AG20443 (cell line): ENCODE data around the gene EEA1.

Experiments
- DNase-seq: peaks from one replicate; pipeline ENCODE4 v3.0.0; 2012; ENCODE audit warnings: low spot score, mixed read lengths

Gene EEA1

DNA sequence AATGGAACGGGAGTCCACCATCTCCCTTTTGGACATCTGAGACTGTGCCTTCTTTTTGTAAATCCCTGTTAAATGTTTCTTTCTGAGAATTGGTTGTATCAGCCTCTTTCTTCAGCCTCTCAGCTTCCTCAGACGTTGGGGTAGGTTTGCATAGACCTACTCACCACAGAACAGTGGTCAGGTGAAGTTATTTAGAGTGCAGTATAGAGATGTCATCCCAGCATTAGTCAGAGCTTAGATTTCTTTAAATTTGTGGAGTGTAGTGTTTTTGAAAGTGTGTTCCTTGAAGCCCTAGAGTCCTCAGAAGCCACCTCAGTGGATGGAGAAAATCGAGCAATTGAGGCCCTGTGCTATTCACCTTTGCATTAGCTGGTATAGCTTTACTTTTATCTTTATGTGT, 8.9 kb upstream of the EEA1 start:
- DNase-seq = no peak

DNA sequence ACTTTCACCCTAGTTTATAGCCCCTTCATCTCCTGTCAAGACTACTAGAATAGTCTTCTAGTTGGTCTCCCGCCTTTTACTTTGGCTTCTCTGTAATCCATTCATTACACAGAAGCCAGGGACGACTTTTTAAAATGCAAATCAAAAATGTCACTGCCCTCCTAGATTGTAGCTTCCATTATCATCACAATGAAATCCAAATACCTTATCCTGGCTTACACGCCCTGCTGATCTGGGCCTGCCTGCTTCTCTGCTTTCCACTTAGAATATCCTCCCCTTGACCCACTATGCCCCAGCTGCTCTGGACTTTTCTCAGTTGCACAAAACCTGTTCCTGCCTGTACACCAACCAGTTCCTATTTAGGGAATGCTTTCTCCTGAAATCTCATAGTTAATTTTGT, 4.5 kb upstream of the EEA1 start:
- no peak for DNase-seq

DNA sequence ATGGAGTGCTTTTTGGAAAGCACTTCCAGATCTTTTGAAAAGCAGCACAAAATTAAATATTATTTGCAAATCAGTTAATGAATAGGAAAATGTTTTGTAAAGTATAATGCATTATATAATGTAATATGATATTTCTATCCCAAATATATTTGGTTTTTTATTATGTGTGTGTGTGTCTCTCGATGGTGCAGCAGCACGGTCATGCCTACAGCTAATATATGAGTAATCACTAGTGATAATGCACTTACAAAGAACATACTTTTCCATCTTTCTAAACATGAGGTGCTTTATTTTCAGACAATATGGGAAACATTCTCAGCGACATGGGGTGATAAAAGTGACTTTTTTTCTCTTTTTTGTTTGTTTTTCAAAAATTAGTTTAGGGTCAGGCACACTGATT, 1.3 kb upstream of the EEA1 start:
- DNase-seq = no peak

DNA sequence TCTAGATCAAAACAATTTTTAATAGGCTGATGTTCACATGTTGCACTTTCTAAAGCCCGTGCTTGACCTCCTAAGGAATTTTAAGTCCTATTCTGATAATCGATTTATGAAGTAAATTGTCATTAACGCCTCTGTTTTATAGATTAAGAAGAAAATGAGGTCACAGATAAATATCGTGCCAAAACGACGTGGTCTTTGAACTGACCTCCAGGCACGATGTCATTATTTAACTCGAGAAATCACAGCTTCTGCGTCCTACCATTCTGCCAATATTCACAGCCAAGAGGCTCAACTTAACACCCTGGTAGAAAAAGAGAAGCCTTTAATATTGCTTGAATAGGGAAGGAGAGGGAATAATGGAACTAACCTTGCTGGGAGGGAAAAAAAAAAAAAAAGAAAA, 888 bp upstream of the EEA1 start:
- no peak for DNase-seq

DNA sequence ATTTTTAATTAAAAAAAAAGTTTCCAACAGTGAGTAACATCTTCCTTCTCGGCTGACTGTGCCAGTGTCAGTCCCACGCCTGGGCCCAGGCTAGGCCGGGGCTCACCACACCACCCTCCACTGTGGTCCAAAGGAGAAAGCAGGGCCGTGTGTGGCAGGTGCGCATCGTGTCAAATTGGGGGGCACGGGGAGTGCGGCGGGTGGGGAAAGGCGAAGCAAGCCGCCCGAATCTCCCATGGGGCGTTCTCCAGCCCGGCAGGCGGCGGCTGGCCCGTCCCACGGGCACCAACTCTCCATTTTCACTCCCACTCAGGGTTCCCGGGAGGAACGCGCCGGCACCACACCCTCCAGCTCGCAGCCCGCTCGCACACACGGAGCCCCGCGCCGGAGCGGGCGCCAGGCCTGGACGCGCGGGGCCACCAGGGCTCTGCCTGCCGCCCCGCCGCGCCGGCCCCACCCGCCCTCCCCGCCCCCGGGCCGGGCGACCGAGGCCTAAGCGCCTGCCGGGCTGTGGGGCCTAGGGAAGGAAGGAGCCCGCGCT, 604 bp downstream of the EEA1 start:
- DNase-seq = peak; percentile 56

DNA sequence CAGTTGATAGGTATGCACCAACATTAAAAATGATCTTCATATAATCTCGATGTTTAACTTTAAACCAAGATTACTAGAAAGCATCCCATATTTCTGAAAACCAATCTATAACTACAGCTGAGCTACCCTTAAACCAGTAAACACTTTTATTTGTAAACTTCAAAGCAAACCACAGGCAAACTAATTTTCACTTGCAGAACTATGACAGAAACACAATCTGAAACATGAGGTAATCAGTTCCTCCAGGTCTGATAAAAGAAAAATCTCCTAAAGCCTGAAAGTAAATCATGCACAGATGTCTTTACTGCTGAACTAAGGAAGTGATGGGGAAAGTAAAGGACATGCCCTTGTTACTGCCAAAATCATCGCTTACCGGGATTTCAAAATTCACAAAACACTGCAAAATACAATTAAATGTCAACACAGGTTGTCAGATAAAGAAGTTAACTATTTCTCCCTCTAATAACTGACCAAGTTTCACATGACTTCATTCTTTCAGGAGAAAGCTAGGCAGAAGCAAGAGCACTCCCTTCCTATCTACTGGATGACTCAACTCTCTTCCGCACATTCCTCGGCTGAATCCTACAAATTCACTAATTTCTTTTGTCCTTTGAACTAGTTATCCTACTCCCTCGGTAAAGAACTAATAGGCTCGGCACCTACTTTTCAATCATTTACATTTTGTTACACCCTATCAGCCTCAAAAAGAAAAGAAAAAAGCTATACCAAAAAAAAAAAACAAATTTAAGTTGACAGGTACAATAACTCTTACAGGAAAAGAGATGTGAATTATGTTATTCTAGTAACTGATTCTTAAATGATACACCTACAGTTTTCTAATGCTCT, 1.4 kb downstream of the EEA1 start:
- DNase-seq = peak; percentile 50

DNA sequence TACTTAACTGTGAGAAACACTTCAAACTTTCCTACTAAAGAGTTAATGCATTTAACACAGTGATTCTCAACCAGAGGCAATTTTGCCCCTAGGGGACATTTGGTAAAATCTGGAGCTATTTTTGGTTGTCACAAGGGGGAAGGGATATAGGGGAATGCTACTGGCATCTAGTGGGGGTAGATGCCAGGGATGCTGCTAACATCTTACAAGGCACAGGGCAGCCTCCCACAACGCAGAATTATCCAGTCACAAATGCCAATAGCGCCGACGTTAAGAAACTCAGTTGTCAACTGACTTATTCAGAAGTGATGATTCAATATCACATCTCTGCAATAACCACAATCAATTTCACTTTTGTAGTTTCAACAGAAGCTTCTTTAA, 2.0 kb downstream of the EEA1 start:
- DNase-seq = no peak

DNA sequence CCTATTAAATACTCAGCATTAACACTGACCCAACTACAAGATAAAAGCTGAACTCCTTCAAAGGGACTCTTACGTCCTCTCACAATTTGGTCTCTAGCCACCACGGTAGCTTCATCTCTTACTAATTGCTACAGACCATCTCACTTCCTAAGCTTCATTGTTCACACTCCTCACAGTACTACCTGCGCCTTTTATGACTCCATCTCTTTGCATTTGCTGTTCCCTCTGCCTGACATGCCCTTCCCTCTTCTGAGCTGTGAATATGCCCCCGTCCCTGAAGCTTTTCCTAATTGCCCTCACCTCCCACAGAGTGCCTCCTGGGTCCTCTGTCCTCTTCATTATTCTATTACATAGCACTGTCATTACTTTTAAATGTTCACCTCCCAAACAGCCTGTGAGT, 2.5 kb downstream of the EEA1 start:
- no peak for DNase-seq

DNA sequence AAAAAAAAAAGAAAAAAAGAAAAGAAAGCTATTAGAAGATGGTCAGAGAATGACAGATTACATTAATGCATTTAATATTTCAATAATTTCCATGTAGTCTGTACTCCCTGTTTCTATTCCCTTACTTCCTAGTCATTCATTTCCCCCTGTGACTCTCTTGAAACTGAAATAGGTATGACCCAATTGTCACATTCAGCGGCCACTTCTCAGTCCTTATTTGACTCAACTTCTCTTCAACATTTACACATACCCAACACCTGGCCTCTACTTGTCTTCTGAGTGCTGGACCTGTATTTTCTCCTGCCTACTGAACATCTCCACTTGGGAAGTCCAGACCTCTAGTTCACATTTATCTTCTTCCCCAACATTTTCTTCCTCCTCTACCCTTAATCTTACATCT, 7.2 kb downstream of the EEA1 start:
- no peak for DNase-seq

DNA sequence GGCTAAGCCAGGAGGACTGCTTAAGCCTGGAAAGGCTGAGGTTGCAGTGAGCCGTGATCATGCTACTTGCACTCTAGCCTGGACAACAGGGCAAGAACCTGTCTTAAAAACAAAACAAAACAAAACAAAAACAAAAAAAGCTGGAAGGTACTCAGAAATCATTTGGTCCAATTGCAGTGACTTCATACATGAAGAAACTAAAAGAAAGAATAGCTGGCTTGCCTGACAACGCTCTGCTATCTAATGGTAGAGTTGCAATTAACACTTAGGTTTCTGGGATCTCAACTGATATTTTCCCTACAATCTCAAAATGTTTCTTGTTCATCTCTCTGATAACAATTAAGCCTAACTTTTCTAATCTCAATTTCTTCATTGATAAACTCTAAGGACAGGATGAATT, 13.7 kb downstream of the EEA1 start:
- DNase-seq = no peak

DNA sequence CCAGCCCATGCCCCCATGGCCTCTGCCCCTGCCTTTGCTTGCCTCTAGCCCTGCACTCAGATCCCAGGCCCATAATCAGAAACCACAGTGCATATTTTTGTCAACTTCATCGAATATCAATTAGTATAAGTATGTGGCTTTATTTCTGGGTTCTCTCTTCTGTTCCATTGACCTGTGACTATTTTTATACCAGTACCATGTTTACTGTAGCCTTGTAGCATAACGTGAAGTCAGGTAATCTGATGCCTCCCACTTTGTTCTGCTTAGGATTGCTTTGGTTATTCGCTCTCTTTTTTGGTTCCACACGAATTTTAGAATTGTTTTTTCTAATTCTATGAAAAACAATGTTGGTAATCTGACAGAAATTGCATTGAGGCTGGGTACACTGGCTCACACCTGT, 14.9 kb downstream of the EEA1 start:
- DNase-seq = no peak

DNA sequence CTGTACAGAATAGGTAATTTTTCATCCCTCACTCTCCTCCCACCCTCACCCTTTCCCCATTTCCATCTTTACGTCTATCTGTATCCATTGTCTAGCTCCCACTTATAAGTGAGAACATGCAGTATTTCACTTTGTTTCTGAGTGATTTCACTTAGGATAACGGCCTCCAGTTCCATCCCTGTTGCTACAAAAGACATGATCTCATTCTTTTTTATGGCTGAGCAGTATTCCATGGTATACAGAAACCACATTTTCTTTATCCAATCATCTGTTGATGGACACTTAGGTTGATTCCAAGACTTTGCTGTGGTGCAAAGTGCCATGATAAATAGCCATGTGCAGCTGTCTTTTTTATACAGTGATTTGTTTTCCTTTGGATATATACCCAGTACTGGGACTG, 16.4 kb downstream of the EEA1 start:
- no peak for DNase-seq

DNA sequence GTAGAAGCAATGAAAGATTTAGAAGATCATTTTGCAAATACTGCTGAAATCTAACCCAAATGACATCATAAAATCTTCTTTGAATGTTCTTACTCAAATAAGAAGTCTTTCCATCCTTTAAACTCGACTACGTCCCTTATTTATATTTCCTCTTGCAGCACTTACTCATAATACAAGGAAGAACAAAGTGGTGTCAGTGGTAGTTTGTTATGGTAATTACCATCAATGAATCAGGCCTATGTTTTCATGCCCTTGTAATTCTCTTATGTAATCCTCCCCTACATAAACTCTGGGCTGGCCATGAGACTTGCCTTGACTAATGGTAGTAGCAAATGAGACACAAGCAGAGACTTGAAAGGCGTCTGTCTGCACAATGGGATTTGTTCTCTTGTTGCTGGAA, 17.0 kb downstream of the EEA1 start:
- no peak for DNase-seq

DNA sequence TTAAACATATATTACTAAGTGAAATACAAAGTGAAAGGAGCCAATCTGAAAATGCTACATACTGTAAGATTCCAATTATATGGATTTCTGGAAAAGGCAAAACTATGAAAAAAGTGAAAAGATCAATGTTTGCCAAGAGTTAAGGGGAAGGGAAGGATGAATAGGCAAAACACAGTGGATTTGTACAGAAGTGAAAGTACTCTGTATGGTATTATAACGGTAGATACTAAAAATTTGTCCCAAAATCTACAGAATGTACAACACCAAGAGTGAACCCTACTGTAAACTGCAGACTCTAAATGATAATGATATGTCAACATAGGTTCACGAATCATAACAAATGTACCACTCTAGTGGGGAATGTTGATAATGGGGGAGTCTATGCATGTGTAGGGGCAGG, 17.8 kb downstream of the EEA1 start:
- no peak for DNase-seq

DNA sequence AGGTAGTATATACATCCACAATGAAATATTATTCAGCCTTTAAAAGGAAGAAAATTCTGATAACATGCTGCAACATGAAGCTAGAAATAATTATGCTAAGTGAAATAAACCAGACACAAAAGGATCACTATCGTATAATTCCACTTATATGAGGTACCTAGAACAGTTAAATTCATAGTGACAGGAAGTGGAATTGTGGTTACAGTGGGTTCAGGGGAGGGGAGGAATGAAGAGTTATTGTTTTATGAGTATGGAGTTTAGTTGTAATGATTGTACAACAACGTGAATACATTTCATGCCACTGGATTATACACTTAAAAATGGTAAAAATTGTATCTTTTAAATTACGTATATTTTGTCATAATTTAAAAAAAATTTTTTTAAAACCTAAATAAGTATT, 21.0 kb downstream of the EEA1 start:
- no peak for DNase-seq

DNA sequence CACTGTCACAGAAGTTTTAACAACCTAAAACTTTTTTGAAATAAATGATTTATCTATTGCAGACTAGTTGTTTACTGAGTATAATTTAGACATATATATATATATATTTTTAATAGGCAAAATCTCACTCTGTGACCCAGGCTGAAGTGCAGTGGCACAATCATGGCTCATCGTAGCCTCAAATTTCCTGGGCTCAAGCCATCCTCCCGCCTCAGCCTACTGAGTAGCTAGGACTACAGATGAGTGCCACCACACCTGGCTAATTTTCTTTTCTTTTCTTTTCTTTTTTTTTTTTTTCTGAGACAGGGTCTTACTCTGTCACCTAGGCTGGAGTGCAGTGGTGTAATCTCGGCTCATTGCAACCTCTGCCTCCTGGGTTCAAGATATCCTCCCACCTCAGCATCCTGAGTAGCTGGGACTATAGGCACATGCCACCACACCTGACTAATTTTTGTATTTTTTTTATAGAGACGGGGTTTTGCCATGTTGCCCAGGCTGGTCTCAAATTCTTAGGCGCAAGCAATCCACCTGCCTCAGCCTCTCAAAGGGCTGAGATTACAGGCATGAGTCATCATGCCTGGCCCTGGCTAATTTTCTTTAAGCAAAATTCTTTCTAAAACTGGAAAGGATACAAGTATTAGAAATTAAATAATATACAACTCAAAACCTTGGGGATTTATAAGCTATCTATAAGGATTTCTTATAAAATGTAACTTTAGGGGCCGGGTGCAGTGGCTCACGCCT, 23.1 kb downstream of the EEA1 start:
- DNase-seq = no peak

DNA sequence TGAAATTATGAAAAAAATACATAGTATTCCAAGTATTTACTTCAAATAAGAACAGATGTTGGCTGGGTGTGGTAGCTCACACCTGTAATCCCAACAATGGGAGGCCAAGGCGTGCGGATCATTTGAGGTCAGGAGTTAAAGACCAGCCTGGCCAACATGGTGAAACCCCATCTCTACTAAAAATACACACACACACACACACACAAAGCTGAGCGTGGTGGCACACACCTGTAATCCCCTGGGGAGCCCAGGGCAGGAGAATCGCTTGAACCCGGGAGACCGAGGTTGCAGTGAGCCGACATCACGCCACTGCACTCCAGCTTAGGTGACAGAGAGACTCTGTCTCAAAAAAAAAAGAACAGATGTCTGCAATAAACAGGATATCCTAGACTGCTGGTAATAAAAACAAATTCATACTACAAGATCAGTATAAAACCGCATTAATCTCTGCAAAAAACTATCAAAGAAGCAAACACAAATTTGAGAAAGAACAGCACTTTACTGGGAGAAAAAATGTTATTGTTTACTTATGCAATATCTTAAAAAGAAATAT, 23.8 kb downstream of the EEA1 start:
- DNase-seq = no peak

DNA sequence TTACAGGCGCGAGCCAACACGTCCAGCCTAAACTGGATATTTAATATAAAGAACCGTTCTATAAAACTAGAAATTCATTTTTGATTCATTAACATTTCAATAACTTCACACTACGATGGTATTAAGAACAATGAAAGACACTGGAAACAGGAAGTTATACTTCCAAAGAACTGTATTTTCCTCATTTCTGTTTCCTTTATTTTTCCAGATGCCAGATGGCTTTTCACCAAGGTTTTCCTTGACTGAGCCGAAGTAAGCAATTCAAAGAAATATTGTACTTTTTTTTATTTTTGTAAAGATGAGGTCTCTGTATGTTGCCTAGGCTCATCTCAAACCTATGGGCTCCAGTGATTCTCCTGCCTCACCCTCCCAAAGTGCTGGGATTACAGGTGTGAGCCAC, 28.2 kb downstream of the EEA1 start:
- DNase-seq = no peak

DNA sequence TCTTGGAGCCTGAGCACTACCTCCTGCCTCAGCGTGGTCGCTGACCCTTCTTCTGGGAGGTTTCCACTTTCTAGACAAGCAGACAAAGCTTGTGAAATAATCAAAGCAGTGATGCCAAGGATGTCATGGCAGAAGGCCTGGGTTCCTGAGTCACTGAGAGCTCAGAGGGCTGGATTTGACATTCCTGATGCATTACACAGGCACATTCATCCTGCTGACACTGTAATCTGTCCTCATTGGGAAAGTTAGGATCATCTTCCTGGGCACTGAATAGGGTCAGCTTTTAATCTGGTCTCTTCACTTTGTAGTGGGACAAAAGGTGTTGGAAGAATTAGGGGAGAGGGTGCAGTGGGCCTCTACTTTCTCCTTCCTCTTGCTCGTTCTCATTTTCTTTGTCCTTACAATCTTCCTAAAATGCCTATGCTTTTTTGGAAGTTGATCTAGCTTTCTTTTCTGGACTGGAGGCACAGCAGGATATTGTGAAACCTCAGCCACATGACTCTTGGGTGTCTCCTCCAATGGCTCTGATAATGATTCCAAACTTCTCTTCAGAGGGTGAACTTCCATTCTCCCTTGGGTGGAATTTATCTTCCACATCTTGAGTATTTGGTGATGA, 29.6 kb downstream of the EEA1 start:
- peak; percentile 89 for DNase-seq

DNA sequence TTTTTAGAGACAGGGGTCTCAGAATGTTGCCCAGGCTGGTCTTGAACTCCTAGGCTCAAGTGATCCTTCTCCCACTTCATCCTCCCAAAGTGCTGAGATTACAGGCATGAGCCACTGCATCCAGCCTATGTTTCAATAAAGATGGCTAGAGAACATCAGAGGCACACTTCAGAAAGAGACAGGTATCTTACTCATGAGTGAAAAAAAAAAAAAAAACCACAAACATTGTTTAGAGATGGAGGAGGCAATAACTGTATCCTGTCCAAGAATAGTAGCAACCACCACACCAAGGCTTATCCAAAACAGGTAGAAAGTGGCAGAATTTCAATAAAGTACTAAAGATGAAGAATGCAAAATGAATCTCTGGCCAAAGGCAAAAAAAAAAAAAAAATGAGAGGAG, 30.3 kb downstream of the EEA1 start:
- DNase-seq = no peak

DNA sequence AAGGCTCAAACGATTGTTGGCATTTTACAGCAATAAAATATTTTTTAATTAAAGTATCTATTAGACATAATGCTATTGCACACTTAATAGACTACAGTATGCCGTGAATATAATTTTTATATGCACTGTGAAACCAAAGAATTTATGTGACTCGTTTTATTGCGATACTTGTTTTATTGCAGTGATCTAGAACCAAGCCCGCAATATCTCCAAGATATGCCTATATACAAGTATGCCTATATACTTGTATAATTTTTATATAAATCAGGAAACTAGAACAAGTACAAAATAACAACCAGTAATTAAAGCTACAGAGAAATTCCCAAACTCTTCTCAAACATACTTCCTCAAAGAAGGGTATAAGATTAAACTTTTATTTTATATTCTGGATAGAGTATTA, 31.3 kb downstream of the EEA1 start:
- DNase-seq = no peak

DNA sequence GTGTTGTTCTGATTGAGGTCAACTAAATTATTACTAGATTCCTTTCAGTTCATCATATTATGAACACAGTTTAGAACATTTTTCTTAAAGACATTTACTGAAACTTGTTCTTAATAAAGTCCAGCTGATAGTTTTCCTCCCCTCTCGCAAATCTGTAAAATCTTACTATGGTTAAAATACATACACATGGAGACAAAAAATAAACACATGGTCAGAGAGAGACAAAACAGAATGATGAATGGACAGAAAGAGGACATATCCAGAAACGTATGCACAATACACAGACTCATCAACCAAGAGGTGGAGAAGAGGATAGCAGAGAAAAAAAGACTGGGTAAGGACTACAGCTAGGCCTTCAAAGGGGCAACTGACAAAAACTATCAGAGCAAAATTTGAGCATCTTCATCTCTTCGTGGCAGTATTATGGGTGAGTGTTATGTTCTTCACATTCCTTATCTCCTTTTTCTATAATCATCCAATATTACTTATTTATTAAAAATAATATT, 38.4 kb downstream of the EEA1 start:
- DNase-seq = no peak

DNA sequence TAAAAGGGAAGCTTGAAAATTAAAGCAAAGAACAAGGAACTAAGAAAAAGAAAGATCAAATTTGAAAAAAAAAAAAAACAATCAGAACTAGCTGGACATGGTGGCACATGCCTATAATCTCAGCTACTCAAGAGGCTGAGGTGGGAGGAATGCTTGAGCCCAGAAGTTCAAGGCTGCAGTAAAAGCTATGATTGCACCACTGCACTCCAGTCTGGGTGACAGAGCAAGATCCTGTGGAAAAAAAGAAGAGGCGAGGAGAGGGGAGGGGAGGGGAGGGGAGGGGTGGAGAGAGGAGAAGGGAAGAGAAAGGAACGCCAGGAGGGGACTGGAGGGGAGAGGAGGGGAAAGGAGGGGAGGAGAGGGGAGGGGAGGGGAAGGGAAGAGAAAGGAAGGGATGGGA, 43.0 kb downstream of the EEA1 start:
- no peak for DNase-seq
